Body of pancreas (tissue), 4 donors: Measurements from ENCODE around the gene ZNF608.

Experiments
- CTCF ChIP-seq, 7 experiments: fragments of 450-650 bp in 4 of 7; fragments of 200-600 bp in 3 of 7; sonication (generic) in 3 of 7; IDR thresholded peaks; one replicate each; pipeline ENCODE4 v1.5.1; 2016 to 2019; ENCODE audit warnings: antibody characterized with exemption in 7 of 7
- POLR2A ChIP-seq, 3 donors: fragments of 450-650 bp; IDR thresholded peaks; one replicate each; pipeline ENCODE4 v1.6.1; 2016; ENCODE audit warnings: antibody characterized with exemption in 3 of 3, mild to moderate bottlenecking in 2 of 3

- TF ChIP-seq CTCF (IDR thresholded peaks at IDR 0.05) (no peak), POLR2A (IDR thresholded peaks at IDR 0.05) (no peak)
Observed at GRCh38 chr5:124728968-124729332, 17.5 kb downstream of the ZNF608 start.
